ENCODE results near the gene HK1.

GRCh38 chr10:69295027-69295636 lies 16.8 kb downstream of the HK1 start:
- TF ChIP-seq CTCF (IDR thresholded peaks at IDR 0.05; ENCODE audit: low read length) (no peak), EZH2 (IDR thresholded peaks at IDR 0.05; ENCODE audit: borderline replicate concordance, low read length) (no peak)
